Neural cell (in vitro differentiated cells): ENCODE data around the gene PTPN22. TPM values are rescaled to one million over a fixed set of nuclear protein-coding genes. Genes with fewer than 3 reads are reported as not detected.
A peak's percentile ranks its signal among the peaks of the same experiment; 100 is the strongest.

ENCODE experiments used
- H2AFZ ChIP-seq: fragments of 200-600, 300-800 bp; sonication (generic), shearing (Covaris generic); 2 replicates; pipeline ENCODE4 v1.6.0; 2014; ENCODE audit warnings: low read depth, mild to moderate bottlenecking, antibody characterized with exemption, low read length, moderate library complexity
- H3F3A ChIP-seq: fragments of 200-600 bp; shearing (Covaris generic); 2 replicates; pipeline ENCODE4 v1.6.1; 2016; ENCODE audit warnings: mild to moderate bottlenecking, moderate library complexity, mixed read lengths, antibody characterized with exemption, low read length; ENCODE audit not compliant: insufficient read depth, poor library complexity, severe bottlenecking
- H3K27ac ChIP-seq: fragments of 200-600, 300-800 bp; sonication (generic), shearing (Covaris generic); 2 replicates; pipeline ENCODE4 v1.5.1; 2014; ENCODE audit warnings: mild to moderate bottlenecking, low read length, moderate library complexity
- H3K27me3 ChIP-seq: fragments of 300-800, 200-600 bp; sonication (generic), shearing (Covaris generic); 2 replicates; pipeline ENCODE4 v1.6.0; 2014; ENCODE audit warnings: mild to moderate bottlenecking, low read depth, low read length, moderate library complexity; ENCODE audit not compliant: insufficient read depth
- H3K36me3 ChIP-seq: fragments of 300-800, 200-600 bp; sonication (generic), shearing (Covaris generic); 2 replicates; pipeline ENCODE4 v1.5.1; 2014; ENCODE audit warnings: mild to moderate bottlenecking, antibody characterized with exemption, low read length, moderate library complexity; ENCODE audit not compliant: insufficient read depth
- H3K4me2 ChIP-seq: fragments of 300-800, 200-600 bp; sonication (generic), shearing (Covaris generic); 2 replicates; pipeline ENCODE4 v1.6.0; 2014; ENCODE audit warnings: mild to moderate bottlenecking, low read length
- H3K4me3 ChIP-seq: fragments of 300-800, 200-600 bp; sonication (generic), shearing (Covaris generic); 2 replicates; pipeline ENCODE4 v1.5.1; 2014; ENCODE audit warnings: mild to moderate bottlenecking, low read length, moderate library complexity
- H3K79me2 ChIP-seq: fragments of 200-600 bp; shearing (Covaris generic); replicated peaks from 2 replicates; pipeline ENCODE4 v1.6.0; 2014; ENCODE audit warnings: mild to moderate bottlenecking, low read length, moderate library complexity; ENCODE audit not compliant: insufficient read depth
- H3K9ac ChIP-seq: fragments of 300-800, 200-600 bp; sonication (generic), shearing (Covaris generic); 2 replicates; pipeline ENCODE4 v1.6.1; 2016; ENCODE audit warnings: mild to moderate bottlenecking, low read length, mixed read lengths
- H3K9me2 ChIP-seq: fragments of 200-600 bp; shearing (Covaris generic); 2 replicates; pipeline ENCODE4 v1.6.1; 2016; ENCODE audit warnings: mild to moderate bottlenecking, low read length, mixed read lengths; ENCODE audit not compliant: insufficient read depth
- H3K9me3 ChIP-seq: fragments of 200-600, 300-800 bp; sonication (generic), shearing (Covaris generic); 2 replicates; pipeline ENCODE4 v1.6.1; 2016; ENCODE audit warnings: mild to moderate bottlenecking, mixed run types, low read length, moderate library complexity, mixed read lengths
- H4K20me1 ChIP-seq: fragments of 200-600 bp; shearing (Covaris generic); 2 replicates; pipeline ENCODE4 v1.6.1; 2016; ENCODE audit warnings: mild to moderate bottlenecking, mixed run types; ENCODE audit not compliant: insufficient read depth
- CTCF ChIP-seq: fragments of 450-650 bp; IDR thresholded peaks from 2 replicates; pipeline ENCODE4 v1.5.1; 2014; ENCODE audit warnings: antibody characterized with exemption, mild to moderate bottlenecking, moderate library complexity; ENCODE audit not compliant: poor library complexity, severe bottlenecking
- EP300 ChIP-seq: fragments of 450-650 bp; conservative IDR thresholded peaks from 2 replicates; pipeline ENCODE4 v1.6.1; 2014; ENCODE audit warnings: antibody characterized with exemption, mild to moderate bottlenecking, moderate library complexity; ENCODE audit not compliant: poor library complexity, severe bottlenecking
- EZH2 ChIP-seq: fragments of 200-600, 300-800 bp; shearing (Covaris generic), sonication (generic); IDR thresholded peaks from 2 replicates; pipeline ENCODE4 v1.6.1; 2014; ENCODE audit warnings: antibody characterized with exemption, low read length, borderline replicate concordance, mild to moderate bottlenecking; ENCODE audit not compliant: insufficient read depth, poor library complexity, severe bottlenecking
- MXI1 ChIP-seq: fragments of 450-650 bp; conservative IDR thresholded peaks from 2 replicates; pipeline ENCODE4 v1.6.1; 2014; ENCODE audit warnings: antibody characterized with exemption, mild to moderate bottlenecking; ENCODE audit not compliant: poor library complexity, severe bottlenecking
- POLR2AphosphoS5 ChIP-seq: IDR thresholded peaks from 2 replicates; pipeline ENCODE4 v1.6.1; 2012
- RAD21 ChIP-seq: fragments of 450-650 bp; conservative IDR thresholded peaks from 2 replicates; pipeline ENCODE4 v1.6.1; 2014; ENCODE audit warnings: antibody characterized with exemption, mild to moderate bottlenecking, moderate library complexity
- SMC3 ChIP-seq: fragments of 450-650 bp; conservative IDR thresholded peaks from 2 replicates; pipeline ENCODE4 v1.6.1; 2014; ENCODE audit warnings: antibody characterized with exemption, mild to moderate bottlenecking, moderate library complexity; ENCODE audit not compliant: poor library complexity
- TAF1 ChIP-seq: IDR thresholded peaks from 2 replicates; pipeline ENCODE4 v1.6.1; 2012; ENCODE audit warnings: low read depth
- polyA plus RNA-seq: library from polyadenylated mRNA; depleted of rRNA; stranded (reverse); fragments of >200 nt; gene quantifications from 2 replicates; pipeline ENCODE4 v1.2.3, GENCODE V29; 2014
- TF ChIP-seq, protein P1 (sequence below): IDR thresholded peaks from 2 replicates; pipeline ENCODE4 v1.6.1; 2012; ENCODE audit warnings: borderline replicate concordance

Gene PTPN22
- polyA plus RNA-seq, 1 donor from 2014 or later, result 0.92 TPM

GRCh38 chr1:113835686-113836290, 35.7 kb downstream of the PTPN22 start:
- Histone ChIP-seq H3K79me2 (no peaks in the 10 kb centered on the region), H3K4me2 (no peak overlapping the region), H3K27ac (no peak overlapping the region), H3K36me3 (no peaks in the 10 kb centered on the region), H4K20me1 (no peaks in the 10 kb centered on the region), H3K27me3 (no peaks in the 10 kb centered on the region), H3K9me3 (no peaks in the 10 kb centered on the region), H3F3A (no peaks in the 10 kb centered on the region), H3K9me2 (no peaks in the 10 kb centered on the region), H3K9ac (no peak overlapping the region), H2AFZ (no peak overlapping the region), H3K4me3 (no peak overlapping the region)
- TF ChIP-seq SMC3, result peak; percentile 77
- TF ChIP-seq, protein P1, sequence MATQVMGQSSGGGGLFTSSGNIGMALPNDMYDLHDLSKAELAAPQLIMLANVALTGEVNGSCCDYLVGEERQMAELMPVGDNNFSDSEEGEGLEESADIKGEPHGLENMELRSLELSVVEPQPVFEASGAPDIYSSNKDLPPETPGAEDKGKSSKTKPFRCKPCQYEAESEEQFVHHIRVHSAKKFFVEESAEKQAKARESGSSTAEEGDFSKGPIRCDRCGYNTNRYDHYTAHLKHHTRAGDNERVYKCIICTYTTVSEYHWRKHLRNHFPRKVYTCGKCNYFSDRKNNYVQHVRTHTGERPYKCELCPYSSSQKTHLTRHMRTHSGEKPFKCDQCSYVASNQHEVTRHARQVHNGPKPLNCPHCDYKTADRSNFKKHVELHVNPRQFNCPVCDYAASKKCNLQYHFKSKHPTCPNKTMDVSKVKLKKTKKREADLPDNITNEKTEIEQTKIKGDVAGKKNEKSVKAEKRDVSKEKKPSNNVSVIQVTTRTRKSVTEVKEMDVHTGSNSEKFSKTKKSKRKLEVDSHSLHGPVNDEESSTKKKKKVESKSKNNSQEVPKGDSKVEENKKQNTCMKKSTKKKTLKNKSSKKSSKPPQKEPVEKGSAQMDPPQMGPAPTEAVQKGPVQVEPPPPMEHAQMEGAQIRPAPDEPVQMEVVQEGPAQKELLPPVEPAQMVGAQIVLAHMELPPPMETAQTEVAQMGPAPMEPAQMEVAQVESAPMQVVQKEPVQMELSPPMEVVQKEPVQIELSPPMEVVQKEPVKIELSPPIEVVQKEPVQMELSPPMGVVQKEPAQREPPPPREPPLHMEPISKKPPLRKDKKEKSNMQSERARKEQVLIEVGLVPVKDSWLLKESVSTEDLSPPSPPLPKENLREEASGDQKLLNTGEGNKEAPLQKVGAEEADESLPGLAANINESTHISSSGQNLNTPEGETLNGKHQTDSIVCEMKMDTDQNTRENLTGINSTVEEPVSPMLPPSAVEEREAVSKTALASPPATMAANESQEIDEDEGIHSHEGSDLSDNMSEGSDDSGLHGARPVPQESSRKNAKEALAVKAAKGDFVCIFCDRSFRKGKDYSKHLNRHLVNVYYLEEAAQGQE, result no peak
- TF ChIP-seq RAD21, result peak; percentile 66
- no peak for TF ChIP-seq EZH2
- TF ChIP-seq CTCF, result peak; percentile 66
- TF ChIP-seq EP300, result no peak
- no peak for TF ChIP-seq POLR2AphosphoS5

GRCh38 chr1:113834716-113835115, 36.8 kb downstream of the PTPN22 start:
- no peaks in the 10 kb centered on the region for H3K79me2 ChIP-seq
- no peak overlapping the region for H3K4me3 ChIP-seq
- H3F3A ChIP-seq, result no peaks in the 10 kb centered on the region
- H3K9ac ChIP-seq, result no peak overlapping the region
- H3K27me3 ChIP-seq, result no peaks in the 10 kb centered on the region
- no peaks in the 10 kb centered on the region for H4K20me1 ChIP-seq
- no peaks in the 10 kb centered on the region for H3K9me2 ChIP-seq
- H3K36me3 ChIP-seq, result no peaks in the 10 kb centered on the region
- TF ChIP-seq CTCF (no peak), EZH2 (no peak), SMC3 (no peak), POLR2AphosphoS5 (no peak), TAF1 (no peak), EP300 (no peak), RAD21 (no peak), MXI1 (no peak)
- TF ChIP-seq, protein P1, result no peak
- no peak overlapping the region for H3K4me2 ChIP-seq
- no peak overlapping the region for H2AFZ ChIP-seq
- no peak overlapping the region for H3K27ac ChIP-seq
- no peaks in the 10 kb centered on the region for H3K9me3 ChIP-seq
